Measurements from ENCODE around the gene UNC5C. TPM values are rescaled to one million over a fixed set of nuclear protein-coding genes. Genes with fewer than 3 reads are reported as not detected.

The UNC5C gene
- total and polyA plus RNA-seq, 2 of the 4 experiments (the other 2 are of a cell fraction): under 0.01 TPM

- no peak overlapping the region for H2BK120ac ChIP-seq (ENCODE audit: low read depth, low read length)
- dilution Hi-C loops (cut with HindIII; ENCODE audit: low sequenced_read_pairs, unreplicated experiment): no loop called here
- CTCF ChIA-PET: no interaction called here
Measured at GRCh38 chr4:95470622-95471021, 78.2 kb downstream of the UNC5C start.

More at GRCh38 chr4:95470622-95471021, 78.2 kb downstream of the UNC5C start:
- no peak for ATAC-seq (ENCODE audit: low read depth)
- intact Hi-C loops (cut with micrococcal nuclease) (no loop called here), in situ Hi-C loops (cut with MboI; ENCODE audit: low sequenced_read_pairs) (no loop called here)
- H3K27me3 ChIP-seq (ENCODE audit: control insufficient read depth, insufficient read depth, low read length): no peaks in the 10 kb centered on the region
- H3K14ac ChIP-seq (replicated peaks; ENCODE audit: low read depth, low read length): no peak overlapping the region
- no peak overlapping the region for H3K18ac ChIP-seq (ENCODE audit: low read depth, low read length)
- no peak for DNase-seq
- no peaks in the 10 kb centered on the region for H3K4me1 ChIP-seq (ENCODE audit: control insufficient read depth, insufficient read depth, low read length)
- H3K9me1 ChIP-seq (ENCODE audit: insufficient read depth, low read length): no peaks in the 10 kb centered on the region
- no peaks in the 10 kb centered on the region for H3K36me3 ChIP-seq (ENCODE audit: control insufficient read depth, insufficient read depth, low read length)
- H3K23ac ChIP-seq (ENCODE audit: low read depth, low read length): no peak overlapping the region
- H3K56ac ChIP-seq (ENCODE audit: extremely low read depth, insufficient read depth, low read length): no peak overlapping the region
- no peak for TF ChIP-seq MXI1 (IDR thresholded peaks at IDR 0.05; ENCODE audit: borderline replicate concordance, low read depth, low read length)
- TF ChIP-seq SMC3 (IDR thresholded peaks at IDR 0.05; ENCODE audit: low read depth, low read length): no peak
- peak; percentile 94 for TF ChIP-seq MAFK (IDR thresholded peaks at IDR 0.05; ENCODE audit: low read depth, low read length)
- no peak for TF ChIP-seq CTCF (conservative IDR thresholded peaks at IDR 0.05; ENCODE audit: low read depth, low read length)
- no peak for TF ChIP-seq CHD1 (IDR thresholded peaks at IDR 0.05; ENCODE audit: low read depth, low read length)
- BruUV-seq (replicated peaks): no TSS peak
- no peaks in the 10 kb centered on the region for H4K20me1 ChIP-seq (ENCODE audit: insufficient read depth, low read length)
- no peak overlapping the region for H3K27ac ChIP-seq (ENCODE audit: insufficient read depth, low read length)
- H3K4ac ChIP-seq (ENCODE audit: low read depth, low read length): no peak overlapping the region
- H2AFZ ChIP-seq (replicated peaks; ENCODE audit: low read length, poor library complexity): no peak overlapping the region
- no peak overlapping the region for H4K91ac ChIP-seq (ENCODE audit: insufficient read depth, low read depth, low read length)
- no peak overlapping the region for H3K4me2 ChIP-seq (ENCODE audit: low read depth, low read length)
- no peak overlapping the region for H4K8ac ChIP-seq (ENCODE audit: low read depth in 2 of 2, low read length in 2 of 2)
- POLR2A ChIA-PET (ENCODE audit: unreplicated experiment): no interaction called here
- no peak overlapping the region for H2AK5ac ChIP-seq (ENCODE audit: low read depth, low read length)
- no peaks in the 10 kb centered on the region for H3K79me1 ChIP-seq (ENCODE audit: low read depth in 1 of 2, low read length in 2 of 2)
- no peak overlapping the region for H3K9ac ChIP-seq (ENCODE audit: low read depth, low read length)
- H3K9me3 ChIP-seq (ENCODE audit: control insufficient read depth, insufficient read depth, low read length): no peaks in the 10 kb centered on the region
- no peak overlapping the region for H2BK5ac ChIP-seq (ENCODE audit: low read depth, low read length, poor library complexity, severe bottlenecking)
- WGBS, 2 experiments (ENCODE audit: extremely low coverage in 2 of 2, insufficient read length in 1 of 2): no CpG with 5 or more reads among the region's 4 CpGs
- H4K5ac ChIP-seq (ENCODE audit: low read depth, low read length): no peak overlapping the region
- no peak overlapping the region for H2BK15ac ChIP-seq (ENCODE audit: low read depth, low read length)
- no peak overlapping the region for H2AK9ac ChIP-seq (replicated peaks; ENCODE audit: low read depth, low read length, poor library complexity)
- H2BK20ac ChIP-seq (ENCODE audit: low read depth, low read length): no peak overlapping the region
- no peak overlapping the region for H3K4me3 ChIP-seq (ENCODE audit: insufficient read depth, low read depth, low read length)
